GM18505 (cell line): ENCODE results near the gene KIAA0825.

Experiments used
- ATAC-seq: cut with Tn5 transposase; IDR thresholded peaks from one replicate; pipeline ENCODE4 v1.9.1; 2021; ENCODE audit not compliant: unreplicated experiment
- POLR2A ChIP-seq: IDR thresholded peaks from 4 replicates; pipeline ENCODE4 v1.6.1; 2011; ENCODE audit warnings: borderline replicate concordance; ENCODE audit not compliant: insufficient read depth, insufficient read length; ENCODE audit errors: extremely low read depth

Gene KIAA0825

DNA sequence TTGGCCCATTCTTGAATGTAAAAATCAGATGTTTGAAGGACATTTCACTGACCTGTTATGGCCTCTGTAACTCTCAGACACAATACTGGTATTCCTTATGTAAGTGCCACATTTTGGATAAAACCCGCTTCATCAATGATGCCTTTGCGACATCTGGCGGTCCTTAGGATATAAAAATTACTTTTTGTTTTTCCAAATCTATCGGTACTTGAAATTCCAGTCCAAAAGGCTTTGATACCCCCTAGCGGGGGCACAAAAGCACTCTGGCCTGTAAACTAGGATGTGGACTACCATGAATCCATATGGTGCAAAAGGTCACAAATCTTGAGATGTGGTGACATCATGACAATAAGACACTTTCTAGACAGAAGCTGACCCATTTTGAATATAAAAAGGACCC lies 291.8 kb downstream of the KIAA0825 start:
- no peak for ATAC-seq
- TF ChIP-seq POLR2A = no peak

DNA sequence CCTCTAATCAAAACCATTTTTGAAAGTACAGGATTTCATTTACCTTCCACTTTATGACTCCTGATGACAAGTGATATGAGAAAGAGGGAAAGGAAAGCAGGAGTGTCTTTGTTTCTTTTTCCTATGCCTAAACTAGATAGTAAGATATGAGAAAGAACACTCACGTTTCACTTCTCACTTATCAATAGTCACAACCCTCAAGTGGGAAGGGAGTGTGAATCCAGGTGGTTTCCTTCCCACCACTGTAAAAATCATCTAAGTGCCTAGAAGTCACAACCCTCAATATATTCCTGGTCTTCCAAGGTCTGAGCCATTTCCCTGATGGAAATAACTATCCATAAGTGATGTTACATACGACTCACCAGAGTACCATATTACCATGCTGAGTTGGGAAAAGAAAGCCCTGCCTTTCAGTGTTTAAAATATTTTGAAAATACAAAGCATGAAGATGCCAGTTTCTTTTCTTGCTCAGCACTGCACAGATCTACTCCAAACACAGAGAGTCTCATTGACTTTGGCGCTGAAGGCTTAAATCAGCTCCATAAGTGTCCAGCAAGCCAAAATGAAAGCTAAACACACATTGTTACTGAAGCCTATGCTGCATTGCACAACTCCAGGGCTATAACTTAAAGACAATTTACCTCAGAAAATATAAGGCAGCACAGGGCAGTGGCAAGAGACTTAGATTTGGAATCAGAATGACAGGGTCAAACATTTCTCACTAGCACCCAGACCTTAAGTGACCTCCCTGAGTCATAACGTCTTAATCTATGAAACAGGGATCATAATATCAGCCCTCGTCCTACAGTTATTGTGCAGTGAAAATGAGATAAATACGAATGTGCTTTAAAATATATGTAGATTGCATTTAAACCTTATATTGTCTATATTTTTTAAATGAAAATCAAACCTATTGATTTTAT lies 301.2 kb downstream of the KIAA0825 start:
- no peak for ATAC-seq

GRCh38 chr5:94314460-94315131 lies 303.8 kb downstream of the KIAA0825 start:
- TF ChIP-seq POLR2A = no peak

More for the DNA sequence above, 301.2 kb downstream of the KIAA0825 start:
- no peak for TF ChIP-seq POLR2A

GRCh38 chr5:94313696-94314095 lies 304.7 kb downstream of the KIAA0825 start:
- no peak for TF ChIP-seq POLR2A
- no peak for ATAC-seq

More at GRCh38 chr5:94314460-94315131, 303.8 kb downstream of the KIAA0825 start:
- no peak for ATAC-seq

GRCh38 chr5:94313188-94313587 lies 305.2 kb downstream of the KIAA0825 start:
- no peak for TF ChIP-seq POLR2A
- ATAC-seq = no peak

DNA sequence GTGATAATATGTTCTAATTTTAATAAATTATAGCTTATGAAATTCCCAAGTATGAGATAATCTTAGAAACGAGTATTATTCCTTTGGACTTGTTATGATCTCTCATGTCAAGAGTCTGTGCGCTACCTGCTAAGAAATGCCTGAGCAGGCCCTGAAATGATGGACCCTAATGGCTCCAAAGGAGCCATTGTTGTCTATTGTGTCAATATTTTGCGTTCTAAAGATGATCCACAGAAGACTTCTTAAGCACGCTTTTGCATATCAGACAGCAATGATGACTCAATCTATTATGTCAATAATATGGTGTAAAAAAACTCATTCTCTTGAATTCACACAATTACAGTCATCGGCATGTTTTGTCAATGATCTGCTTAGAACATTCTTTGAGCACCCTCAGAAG lies 306.1 kb downstream of the KIAA0825 start:
- no peak for ATAC-seq
- TF ChIP-seq POLR2A = no peak

GRCh38 chr5:94310833-94311232 lies 307.6 kb downstream of the KIAA0825 start:
- TF ChIP-seq POLR2A = no peak
- no peak for ATAC-seq

DNA sequence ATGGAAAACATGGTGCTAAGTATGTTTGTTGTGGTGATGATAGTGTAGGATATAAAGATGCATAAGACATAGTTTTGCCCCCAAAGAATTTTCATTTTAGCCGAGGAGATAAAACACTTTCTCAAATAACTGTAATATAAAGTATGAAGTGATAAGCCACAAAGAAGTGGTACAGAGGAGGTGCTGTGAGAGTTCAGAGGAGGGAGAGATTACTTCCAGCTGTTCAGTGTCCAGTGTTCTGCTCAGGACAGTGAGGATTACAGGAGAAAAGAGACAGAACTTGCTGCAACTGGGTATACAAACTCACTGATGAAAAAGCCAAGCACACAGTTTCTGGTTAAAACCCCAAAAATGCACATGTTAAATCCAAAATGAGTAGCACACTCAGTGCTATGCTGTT lies 309.3 kb downstream of the KIAA0825 start:
- no peak for TF ChIP-seq POLR2A
- no peak for ATAC-seq

DNA sequence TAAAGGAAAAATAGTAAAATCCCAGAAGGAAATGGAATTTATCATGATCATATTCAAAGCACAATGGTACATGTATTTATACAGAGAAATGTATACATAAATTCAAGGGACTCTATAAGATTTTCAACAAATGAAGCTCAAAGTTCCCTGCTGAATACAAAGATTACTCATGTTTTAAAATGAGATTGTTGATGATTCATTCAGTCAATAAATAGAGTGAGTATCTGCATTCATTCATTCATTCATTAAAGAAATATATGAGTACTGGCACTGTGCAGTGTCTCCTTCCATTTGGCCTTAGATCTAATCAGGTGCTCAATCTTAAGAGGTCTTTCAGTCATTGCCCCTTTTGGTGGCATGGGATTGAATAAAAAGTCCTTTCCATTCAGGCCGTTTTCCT lies 310.0 kb downstream of the KIAA0825 start:
- ATAC-seq = no peak
- TF ChIP-seq POLR2A = no peak

DNA sequence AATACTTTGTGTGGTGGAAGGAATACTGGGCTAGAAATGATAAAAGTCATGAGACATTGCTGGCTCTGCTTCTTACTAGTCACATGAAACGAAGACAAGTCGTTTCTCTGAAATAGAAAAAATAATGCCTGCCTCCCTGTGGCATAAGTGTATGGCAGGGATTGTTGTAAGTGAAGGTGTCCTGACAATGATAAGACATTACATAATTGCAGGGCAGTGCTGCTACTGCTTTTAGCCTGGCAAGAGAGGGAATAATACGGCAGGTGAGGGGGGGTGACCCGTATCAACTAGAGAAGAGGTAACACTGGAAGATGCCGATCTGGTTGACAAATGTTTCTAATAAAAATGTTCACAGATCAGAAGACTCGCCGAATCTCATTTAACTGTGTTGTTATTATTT lies 314.3 kb downstream of the KIAA0825 start:
- no peak for TF ChIP-seq POLR2A
- ATAC-seq = no peak

GRCh38 chr5:94288937-94289336 lies 329.5 kb downstream of the KIAA0825 start:
- TF ChIP-seq POLR2A = no peak
- ATAC-seq = no peak

DNA sequence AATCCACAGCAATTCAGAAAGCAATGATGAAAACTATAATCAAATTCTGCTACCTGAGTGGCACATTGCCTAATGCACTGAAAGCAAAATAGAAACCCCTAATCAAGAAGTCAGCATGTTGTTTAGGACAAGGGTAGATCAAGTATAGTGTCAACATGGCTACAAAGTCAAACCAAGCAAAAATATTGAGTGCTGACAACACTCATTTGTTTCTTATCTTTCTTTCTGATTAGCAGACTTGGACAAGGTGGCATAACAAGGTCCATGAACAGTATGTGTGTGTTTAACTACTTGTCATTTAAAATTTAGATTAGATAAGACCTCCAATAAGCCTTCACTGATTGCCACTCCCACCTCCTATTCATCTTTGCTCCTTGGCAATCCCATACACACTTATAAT lies 332.4 kb downstream of the KIAA0825 start:
- TF ChIP-seq POLR2A = no peak

DNA sequence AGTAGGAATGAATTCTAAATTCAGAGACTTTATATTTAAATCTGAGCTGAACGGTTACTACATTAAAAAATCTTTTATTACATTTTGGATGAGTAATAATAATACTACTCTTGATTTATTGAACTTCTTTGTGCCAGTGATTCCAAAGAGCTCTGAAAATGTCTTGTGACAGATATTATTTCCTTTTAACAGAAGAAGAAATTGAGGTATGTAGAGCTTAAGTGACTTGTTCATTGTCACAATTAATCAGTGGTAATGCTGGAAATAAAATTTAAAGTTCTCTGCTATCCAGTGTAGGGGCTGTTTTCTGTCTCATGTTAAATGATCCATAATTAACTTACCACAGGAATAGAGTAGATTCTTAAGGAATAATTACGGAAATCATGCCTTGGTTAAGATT lies 335.3 kb downstream of the KIAA0825 start:
- no peak for ATAC-seq
- TF ChIP-seq POLR2A = no peak

More for the DNA sequence above, 332.4 kb downstream of the KIAA0825 start:
- no peak for ATAC-seq

DNA sequence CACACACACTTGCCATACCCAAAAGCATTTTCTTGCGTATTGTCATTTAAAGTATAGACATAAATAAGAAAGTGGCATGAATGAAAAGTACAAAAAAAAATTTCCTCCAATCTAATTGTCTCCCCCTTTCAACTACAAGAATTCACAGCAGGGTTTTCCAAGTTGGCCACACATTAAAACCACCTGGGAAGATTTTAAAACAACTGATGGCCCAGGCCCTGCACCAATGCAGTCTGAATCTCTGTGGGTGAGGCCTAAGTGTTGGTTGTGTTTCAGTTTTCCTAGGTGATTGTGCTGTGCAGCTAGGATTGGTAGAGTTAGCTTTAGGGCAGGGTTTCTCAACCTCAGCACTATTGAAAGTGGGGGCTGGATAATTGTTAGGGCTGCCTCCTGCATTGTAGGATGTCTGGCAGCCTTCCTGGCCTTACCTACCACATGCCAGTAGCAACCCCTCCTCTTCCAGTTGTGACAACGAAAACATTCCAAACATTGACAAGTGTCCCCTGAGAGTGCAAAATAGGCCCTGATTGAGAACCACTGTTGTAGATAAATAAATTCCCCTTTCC lies 337.1 kb downstream of the KIAA0825 start:
- no peak for TF ChIP-seq POLR2A
- ATAC-seq = no peak

GRCh38 chr5:94276751-94277150 lies 341.7 kb downstream of the KIAA0825 start:
- no peak for TF ChIP-seq POLR2A
- no peak for ATAC-seq

DNA sequence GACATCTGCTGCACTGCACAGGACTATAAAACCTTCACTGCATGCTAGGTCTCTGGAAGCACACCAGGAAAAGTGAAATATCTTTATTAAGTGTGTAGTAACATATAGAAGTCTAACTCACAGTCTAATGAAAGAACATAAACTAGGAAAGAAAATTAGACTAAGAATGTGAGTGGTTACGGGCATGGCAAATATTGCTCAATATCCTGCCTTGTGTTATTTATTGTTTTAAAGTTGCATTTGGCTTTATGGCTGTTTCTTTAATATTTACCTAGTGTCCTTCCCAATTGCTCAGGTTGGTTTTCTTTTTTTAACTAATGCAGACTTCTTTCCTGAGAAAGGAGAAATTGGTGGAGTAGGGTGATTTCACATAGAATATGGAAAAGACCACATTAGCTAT lies 342.4 kb downstream of the KIAA0825 start:
- no peak for ATAC-seq
- TF ChIP-seq POLR2A = no peak
